Activated CD8-positive, alpha-beta T cell treated with anti-CD3 and anti-CD28 coated beads for 36 hours (primary cell): ENCODE results near the gene STXBP1. TPM values are rescaled to one million over a fixed set of nuclear protein-coding genes. Genes with fewer than 3 reads are reported as not detected.
"Not testable (repeated sequence)": the region's sequence is repeated elsewhere in the genome, so short reads cannot be mapped to it uniquely, and the experiment has no call there.

Experiments
- ATAC-seq: fragments of 200-7000 bp; cut with Tn5 transposase; one replicate; pipeline ENCODE4 v1.10.0; 2021; ENCODE audit warnings: mild to moderate bottlenecking, moderate library complexity
- CTCF ChIA-PET: fragments of 350-600 bp; sonication (Branson Sonifier 250); formaldehyde crosslinking; loops from one replicate; lab custom pipeline; 2021; ENCODE audit warnings: antibody characterized with exemption; lab: Charles Lee
- POLR2A ChIA-PET: fragments of 350-600 bp; sonication (Branson Sonifier 250); formaldehyde crosslinking; loops from one replicate; lab custom pipeline; 2021; ENCODE audit warnings: antibody characterized with exemption; lab: Charles Lee
- DNase-seq: peaks from one replicate; pipeline ENCODE4 v3.0.0-alpha.2; 2020
- H3K27ac Mint-ChIP-seq: one replicate; pipeline ENCODE4 v1.8.0; 2021; ENCODE audit warnings: mild to moderate bottlenecking, mixed read lengths
- H3K27me3 Mint-ChIP-seq: one replicate; pipeline ENCODE4 v1.8.0; 2021; ENCODE audit warnings: mixed read lengths
- H3K36me3 Mint-ChIP-seq: one replicate; pipeline ENCODE4 v1.8.0; 2021; ENCODE audit warnings: low read depth, mixed read lengths
- H3K4me1 Mint-ChIP-seq: one replicate; pipeline ENCODE4 v1.8.0; 2021; ENCODE audit warnings: low read depth, mixed read lengths
- H3K4me3 Mint-ChIP-seq: one replicate; pipeline ENCODE4 v1.8.0; 2021; ENCODE audit warnings: mild to moderate bottlenecking, moderate library complexity, mixed read lengths
- H3K9me3 Mint-ChIP-seq: one replicate; pipeline ENCODE4 v1.8.0; 2021; ENCODE audit warnings: mixed read lengths
- CTCF ChIP-seq: fragments of 200-600 bp; IDR thresholded peaks from one replicate; pipeline ENCODE4 v1.8.0; 2022; ENCODE audit warnings: antibody characterized with exemption, mild to moderate bottlenecking
- intact Hi-C: fragments of 100-400 bp; cut with micrococcal nuclease; formaldehyde crosslinking; loops from one replicate; pipeline ENCODE4 v1.10.0; 2022
- total RNA-seq, 2 experiments: library from RNA; stranded (reverse); gene quantifications; one replicate each; pipeline ENCODE4 v1.2.3, GENCODE V29; 2021

The STXBP1 gene
- total RNA-seq, 2 experiments from 2014 or later: 19.2 to 23.5 TPM

- no peak for TF ChIP-seq CTCF
- intact Hi-C loops: no loop called here
- ATAC-seq (no peak), DNase-seq (no peak)
- H3K27ac Mint-ChIP-seq: no peak overlapping the region
- no peaks in the 10 kb centered on the region for H3K36me3 Mint-ChIP-seq
- no peaks in the 10 kb centered on the region for H3K9me3 Mint-ChIP-seq
- no peak overlapping the region for H3K4me3 Mint-ChIP-seq
- H3K4me1 Mint-ChIP-seq: peaks cover 46% of the 10 kb centered on the region
- ChIA-PET CTCF (interaction anchor here (0.5 to 1.8 kb wide), 3 partner anchors 13 to 298 kb away, joined by 3 to 4 read pairs (median 3); no protein-coding TSS in a partner anchor), POLR2A (no interaction called here)
- H3K27me3 Mint-ChIP-seq: no peaks in the 10 kb centered on the region
Observed at GRCh38 chr9:127571971-127572370, 40.1 kb upstream of the STXBP1 start.

- Mint-ChIP-seq H3K27ac (peak overlapping the region; percentile 52), H3K4me3 (no peak overlapping the region), H3K9me3 (no peaks in the 10 kb centered on the region), H3K36me3 (no peaks in the 10 kb centered on the region), H3K27me3 (no peaks in the 10 kb centered on the region), H3K4me1 (peaks cover 42% of the 10 kb centered on the region)
- ATAC-seq (no peak), DNase-seq (no peak)
- ChIA-PET CTCF (interaction anchor here (1.8 kb wide), 1 partner anchor 12 kb away, joined by 4 read pairs; no protein-coding TSS in a partner anchor), POLR2A (interaction anchor here (0.7 kb wide), 1 partner anchor 162 kb away, joined by 4 read pairs; the partner anchor contains the start of gene TOR2A)
- no peak for TF ChIP-seq CTCF
- intact Hi-C loops: no loop called here
Observed at GRCh38 chr9:127572961-127573721, 38.9 kb upstream of the STXBP1 start.

- H3K27ac Mint-ChIP-seq: peak overlapping the region; percentile 47
- DNase-seq (peak; percentile 77), ATAC-seq (peak; percentile 13)
- POLR2A ChIA-PET: interaction anchor here (0.6 to 1.1 kb wide), 2 partner anchors 123 to 289 kb away, joined by 3 read pairs; partner anchors contain the start of genes LRSAM1 and RPL12
- no peaks in the 10 kb centered on the region for H3K9me3 Mint-ChIP-seq
- TF ChIP-seq CTCF: no peak
- peaks cover 51% of the 10 kb centered on the region for H3K4me1 Mint-ChIP-seq
- no peaks in the 10 kb centered on the region for H3K27me3 Mint-ChIP-seq
- CTCF ChIA-PET: interaction anchor here (1.0 kb wide), 1 partner anchor 11 kb away, joined by 3 read pairs; no protein-coding TSS in a partner anchor
- no peaks in the 10 kb centered on the region for H3K36me3 Mint-ChIP-seq
- intact Hi-C loops: no loop called here
- H3K4me3 Mint-ChIP-seq: no peak overlapping the region
Observed at GRCh38 chr9:127574072-127574993, 37.7 kb upstream of the STXBP1 start.

GRCh38 chr9:127575875-127576778, 36.0 kb upstream of the STXBP1 start:
- Mint-ChIP-seq H3K4me3 (no peak overlapping the region), H3K9me3 (no peaks in the 10 kb centered on the region), H3K36me3 (no peaks in the 10 kb centered on the region), H3K27ac (no peak overlapping the region), H3K27me3 (no peaks in the 10 kb centered on the region), H3K4me1 (peaks cover 44% of the 10 kb centered on the region)
- intact Hi-C loops: no loop called here
- DNase-seq: no peak
- ATAC-seq: no peak
- CTCF ChIA-PET: interaction anchor here (0.7 to 1.1 kb wide), 3 partner anchors 14 to 73 kb away, joined by 3 read pairs; no protein-coding TSS in a partner anchor
- TF ChIP-seq CTCF: no peak
- POLR2A ChIA-PET: no interaction called here

GRCh38 chr9:127577194-127577593, 34.9 kb upstream of the STXBP1 start:
- H3K9me3 Mint-ChIP-seq, H3K27ac Mint-ChIP-seq, H3K4me3 Mint-ChIP-seq, intact Hi-C loops, H3K27me3 Mint-ChIP-seq, ATAC-seq, DNase-seq, POLR2A ChIA-PET, H3K36me3 Mint-ChIP-seq: not testable (repeated sequence)
- peaks cover 44% of the 10 kb centered on the region for H3K4me1 Mint-ChIP-seq
- CTCF ChIA-PET: interaction anchor here (0.7 kb wide), 1 partner anchor 51 kb away, joined by 3 read pairs; no protein-coding TSS in a partner anchor
